MM.1S (cell line): ENCODE data around the gene CYP46A1.

ENCODE experiments used
- CTCF ChIP-seq: fragments of 300-600 bp; sonication (generic); IDR thresholded peaks from 2 replicates; pipeline ENCODE4 v1.5.1; 2016; ENCODE audit warnings: antibody characterized with exemption, low read length, mixed read lengths
- EZH2 ChIP-seq: fragments of 300-600 bp; sonication (generic); optimal IDR thresholded peaks from 2 replicates; pipeline ENCODE3; 2017; ENCODE audit warnings: low read depth, mild to moderate bottlenecking, antibody characterized with exemption, low read length, mixed read lengths

- no peak for TF ChIP-seq EZH2
- TF ChIP-seq CTCF: no peak
These were observed 19.9 kb downstream of the CYP46A1 start for GRCh38 chr14:99704037-99704436.
